ENCODE results near the gene CUL3.

GRCh38 chr2:224612578-224612977 lies 27.4 kb upstream of the CUL3 start:
- TF ChIP-seq POLR2A (IDR thresholded peaks at IDR 0.05) (no peak), CTCF (IDR thresholded peaks at IDR 0.05) (no peak)

Measured in body of pancreas (tissue), 4 donors.